ENCODE measurements around the gene KRT40.

DNA sequence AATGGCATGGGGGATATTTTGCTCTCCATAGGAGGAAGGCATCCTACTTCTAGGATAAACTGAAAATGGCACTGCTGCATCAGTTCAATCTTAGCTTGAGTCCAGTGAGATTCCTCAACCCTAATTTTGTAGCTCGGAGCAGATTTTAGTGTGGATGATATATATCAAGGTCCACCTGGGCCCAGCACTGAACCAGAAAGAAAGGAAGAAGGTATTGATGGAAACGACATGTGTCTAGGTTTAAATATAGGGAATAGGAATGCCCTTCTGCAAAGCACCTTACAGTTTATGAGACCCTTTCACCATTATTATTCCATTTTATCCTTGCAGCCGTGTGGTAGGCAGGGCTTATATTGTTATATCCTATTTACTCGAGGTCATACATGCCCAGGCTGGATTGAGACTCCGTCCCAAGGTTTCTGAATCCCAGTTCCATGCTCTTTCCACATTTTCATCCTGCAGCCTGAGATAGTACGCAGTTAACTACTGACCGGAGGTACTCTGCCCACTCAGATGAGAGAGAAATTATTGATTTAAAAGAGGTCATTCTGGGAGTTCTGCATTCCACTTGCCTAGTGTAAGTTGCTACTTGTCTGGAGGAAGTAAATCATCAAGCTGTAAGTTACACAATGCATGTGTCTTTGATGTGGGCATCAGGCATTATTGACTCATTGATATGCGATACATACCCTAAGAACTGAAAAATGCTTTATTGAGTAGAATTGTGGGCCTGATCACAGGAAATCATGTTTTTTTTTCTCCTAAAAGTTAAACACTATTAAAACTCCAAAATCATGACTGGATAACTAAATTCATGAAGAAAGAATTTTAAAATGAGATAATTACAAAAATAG lies 27.5 kb downstream of the KRT40 start:
- TF ChIP-seq, protein P1, sequence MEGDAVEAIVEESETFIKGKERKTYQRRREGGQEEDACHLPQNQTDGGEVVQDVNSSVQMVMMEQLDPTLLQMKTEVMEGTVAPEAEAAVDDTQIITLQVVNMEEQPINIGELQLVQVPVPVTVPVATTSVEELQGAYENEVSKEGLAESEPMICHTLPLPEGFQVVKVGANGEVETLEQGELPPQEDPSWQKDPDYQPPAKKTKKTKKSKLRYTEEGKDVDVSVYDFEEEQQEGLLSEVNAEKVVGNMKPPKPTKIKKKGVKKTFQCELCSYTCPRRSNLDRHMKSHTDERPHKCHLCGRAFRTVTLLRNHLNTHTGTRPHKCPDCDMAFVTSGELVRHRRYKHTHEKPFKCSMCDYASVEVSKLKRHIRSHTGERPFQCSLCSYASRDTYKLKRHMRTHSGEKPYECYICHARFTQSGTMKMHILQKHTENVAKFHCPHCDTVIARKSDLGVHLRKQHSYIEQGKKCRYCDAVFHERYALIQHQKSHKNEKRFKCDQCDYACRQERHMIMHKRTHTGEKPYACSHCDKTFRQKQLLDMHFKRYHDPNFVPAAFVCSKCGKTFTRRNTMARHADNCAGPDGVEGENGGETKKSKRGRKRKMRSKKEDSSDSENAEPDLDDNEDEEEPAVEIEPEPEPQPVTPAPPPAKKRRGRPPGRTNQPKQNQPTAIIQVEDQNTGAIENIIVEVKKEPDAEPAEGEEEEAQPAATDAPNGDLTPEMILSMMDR (IDR thresholded peaks at IDR 0.05; ENCODE audit: insufficient read depth, low read length, poor library complexity, severe bottlenecking): no peak
- no peak for TF ChIP-seq EZH2phosphoT487 (conservative IDR thresholded peaks at IDR 0.05; ENCODE audit: low read length)
